Left lung (tissue), 14 donors: Measurements from ENCODE around the gene ATG4B. TPM values are rescaled to one million over a fixed set of nuclear protein-coding genes. Genes with fewer than 3 reads are reported as not detected.
"Not testable (repeated sequence)": the region's sequence is repeated elsewhere in the genome, so short reads cannot be mapped to it uniquely, and the experiment has no call there.

ENCODE experiments used
- ATAC-seq: fragments of 200-7000 bp; cut with Tn5 transposase; one replicate; pipeline ENCODE4 v1.9.1; 2020; ENCODE audit warnings: moderate library complexity
- DNase-seq, 4 donors: peaks; one replicate each; pipeline ENCODE4 v3.0.0-alpha.2; 2013 to 2020
- H3K27ac ChIP-seq, 2 donors: fragments of 200-600 bp; sonication (generic) in 1 of 2; one replicate each; pipeline versions ENCODE4 v1.5.0 to v1.8.0; 2020 to 2021
- H3K27me3 ChIP-seq, 2 donors: fragments of 200-600 bp; sonication (generic) in 1 of 2; one replicate each; pipeline versions ENCODE4 v1.5.0 to v1.8.0; 2020 to 2021
- H3K36me3 ChIP-seq, 2 donors: fragments of 200-600 bp; sonication (generic) in 1 of 2; one replicate each; pipeline versions ENCODE4 v1.5.0 to v1.8.0; 2020 to 2021
- H3K4me1 ChIP-seq, 2 donors: fragments of 200-600 bp; one replicate each; pipeline ENCODE4 v1.8.0; 2021
- H3K4me3 ChIP-seq, 2 donors: fragments of 200-600 bp; sonication (generic) in 1 of 2; one replicate each; pipeline versions ENCODE4 v1.5.0 to v1.8.0; 2020 to 2021; ENCODE audit warnings: mild to moderate bottlenecking in 1 of 2
- H3K9me3 ChIP-seq, 2 donors: fragments of 200-600 bp; sonication (generic) in 1 of 2; one replicate each; pipeline versions ENCODE4 v1.5.0 to v1.8.0; 2020 to 2021
- CTCF ChIP-seq, 2 donors: fragments of 200-600 bp; sonication (generic) in 1 of 2; IDR thresholded peaks; one replicate each; pipeline versions ENCODE4 v1.5.0 to v1.8.0; 2021; ENCODE audit warnings: antibody characterized with exemption in 2 of 2
- intact Hi-C, 2 donors: fragments of 100-400 bp; cut with DNase I; formaldehyde crosslinking; loops; one replicate each; pipeline versions ENCODE4 v1.11.2 to v1.14.2; 2022
- long read RNA-seq, 12 donors: library from polyadenylated mRNA in 2 of 12; unstranded in 2 of 12; transcript quantifications; one replicate each; pipeline ENCODE4 v2.0.0 and lab custom pipeline, GENCODE V29; 2019 to 2026
- polyA plus RNA-seq, 6 donors: library from polyadenylated mRNA; unstranded; fragments of 120-200 nt; gene quantifications; one replicate each; pipeline ENCODE4 v1.2.1, GENCODE V29; 2013; ENCODE audit not compliant: insufficient read length in 6 of 6
- total RNA-seq, 2 donors: library from RNA; stranded (reverse); fragmentation: NEBNext Ultra II Directional; extraction: Animal tissue kit (Norgen Biotek cat#: 25700); gene quantifications; one replicate each; pipeline ENCODE4 v1.2.1, GENCODE V29; 2021
- donor health status: DM: no; HTN: yes; CAD: no.
- donor health status: DM: no; HTN: no; CAD: no.

The ATG4B gene
- total RNA-seq (10 to 100 TPM; 60.5 to 64.3 TPM), polyA plus RNA-seq (10 to 100 TPM; 76.6 to 98.3 (median 85.1) TPM)
- long read RNA-seq, donor 1, transcript ATG4B-205 (13 exons, 2,878 nt), result major isoform, 6 of 151 reads
- long read RNA-seq, donor 1, partial matches to known transcripts, result 132 of 151 reads
- long read RNA-seq, donor 1, other reads (novel, unspliced or antisense), result 8 of 151 reads
- long read RNA-seq, donor 2, transcript ATG4B-205 (13 exons, 2,878 nt), result major isoform, 6 of 7 reads
- long read RNA-seq, donor 2, partial matches to known transcripts, result 0 of 7 reads
- long read RNA-seq, donor 2, other reads (novel, unspliced or antisense), result 0 of 7 reads
- long read RNA-seq, donor 3, transcript ATG4B-205 (13 exons, 2,878 nt), result major isoform, 7 of 10 reads
- long read RNA-seq, donor 3, partial matches to known transcripts, result 0 of 10 reads
- long read RNA-seq, donor 3, other reads (novel, unspliced or antisense), result 0 of 10 reads
- long read RNA-seq, donor 4, transcript ATG4B-205 (13 exons, 2,878 nt), result major isoform, 15 of 27 reads
- long read RNA-seq, donor 4, partial matches to known transcripts, result 7 of 27 reads
- long read RNA-seq, donor 4, other reads (novel, unspliced or antisense), result 2 of 27 reads
- long read RNA-seq, donor 5, transcript ATG4B-205 (13 exons, 2,878 nt), result major isoform, 6 of 11 reads
- long read RNA-seq, donor 5, partial matches to known transcripts, result 0 of 11 reads
- long read RNA-seq, donor 5, other reads (novel, unspliced or antisense), result 0 of 11 reads
- long read RNA-seq, donor 6, transcript ATG4B-205 (13 exons, 2,878 nt), result major isoform, 10 of 12 reads
- long read RNA-seq, donor 6, partial matches to known transcripts, result 0 of 12 reads
- long read RNA-seq, donor 6, other reads (novel, unspliced or antisense), result 0 of 12 reads
- long read RNA-seq, donor 7, partial matches to known transcripts, result 0 of 4 reads
- long read RNA-seq, donor 7, other reads (novel, unspliced or antisense), result 0 of 4 reads
- long read RNA-seq, donor 8, transcript ATG4B-205 (13 exons, 2,878 nt), result major isoform, 5 of 86 reads
- long read RNA-seq, donor 8, partial matches to known transcripts, result 40 of 86 reads
- long read RNA-seq, donor 8, other reads (novel, unspliced or antisense), result 37 of 86 reads
- long read RNA-seq, donor 9, result 0 reads
- long read RNA-seq, donor 10, transcript ATG4B-205 (13 exons, 2,878 nt), result major isoform, 32 of 52 reads
- long read RNA-seq, donor 10, partial matches to known transcripts, result 7 of 52 reads
- long read RNA-seq, donor 10, other reads (novel, unspliced or antisense), result 9 of 52 reads
- long read RNA-seq, donor 11, transcript ATG4B-205 (13 exons, 2,878 nt), result major isoform, 13 of 14 reads
- long read RNA-seq, donor 11, partial matches to known transcripts, result 0 of 14 reads
- long read RNA-seq, donor 11, other reads (novel, unspliced or antisense), result 0 of 14 reads
- long read RNA-seq, donor 12, transcript ATG4B-205 (13 exons, 2,878 nt), result major isoform, 6 of 9 reads
- long read RNA-seq, donor 12, partial matches to known transcripts, result 0 of 9 reads
- long read RNA-seq, donor 12, other reads (novel, unspliced or antisense), result 0 of 9 reads

- H3K27me3 ChIP-seq, result no peaks in the 10 kb centered on the region
- intact Hi-C loops, result no loop called here
- peaks cover 0 to 21% of the 10 kb centered on the region in 2 donors for H3K36me3 ChIP-seq
- H3K4me3 ChIP-seq, result peak within 1 kb of the TSS; percentile 71 to 85
- peak within 1 kb of the TSS; percentile 98 to 99 for H3K27ac ChIP-seq
- ATAC-seq, result peak; percentile 92
- H3K4me1 ChIP-seq, result peaks cover 20 to 45% of the 10 kb centered on the region in 2 donors
- H3K9me3 ChIP-seq, result no peaks in the 10 kb centered on the region
- no peak for TF ChIP-seq CTCF (IDR thresholded peaks at IDR 0.05)
- DNase-seq, result peak; percentile 88 to 97 (median 94)
Measured at GRCh38 chr2:241637018-241637794, at the start of gene ATG4B, which contains the start of gene THAP4. Gene ATG4B, plus strand, starts transcription at chr2:241637693. Its CDS starts 22 bp downstream, at chr2:241637715. Gene THAP4, minus strand, starts transcription at chr2:241637158. Its CDS starts 141 bp downstream, at chr2:241637017.

GRCh38 chr2:241589863-241590262 is 47.6 kb upstream of the ATG4B start:
- Histone ChIP-seq H3K36me3 (peaks cover 0 to 73% of the 10 kb centered on the region in 2 donors), H3K9me3 (peaks cover 0 to 39% of the 10 kb centered on the region in 2 donors)
- H3K4me3 ChIP-seq, ATAC-seq, intact Hi-C loops, H3K27ac ChIP-seq, H3K4me1 ChIP-seq, H3K27me3 ChIP-seq, DNase-seq: not testable (repeated sequence)

GRCh38 chr2:241590496-241591455 is 46.7 kb upstream of the ATG4B start:
- intact Hi-C loops, H3K27ac ChIP-seq, H3K27me3 ChIP-seq, DNase-seq, H3K4me1 ChIP-seq, H3K4me3 ChIP-seq, ATAC-seq: not testable (repeated sequence)
- Histone ChIP-seq H3K36me3 (peaks cover 0 to 73% of the 10 kb centered on the region in 2 donors), H3K9me3 (peaks cover 0 to 32% of the 10 kb centered on the region in 2 donors)

- H3K4me3 ChIP-seq, result no peak overlapping the region
Measured at GRCh38 chr2:241592126-241592845, 45.2 kb upstream of the ATG4B start.

More at GRCh38 chr2:241592126-241592845, 45.2 kb upstream of the ATG4B start:
- H3K27me3 ChIP-seq, result no peaks in the 10 kb centered on the region
- H3K9me3 ChIP-seq, result peaks cover 0 to 16% of the 10 kb centered on the region in 2 donors
- no peak for TF ChIP-seq CTCF (IDR thresholded peaks at IDR 0.05)
- DNase-seq, result no peak
- peaks cover 0 to 74% of the 10 kb centered on the region in 2 donors for H3K36me3 ChIP-seq
- no peak overlapping the region for H3K27ac ChIP-seq
- no peaks in the 10 kb centered on the region for H3K4me1 ChIP-seq
- ATAC-seq, result no peak
- intact Hi-C loops, result no loop called here
